Measurements from ENCODE around the gene MMP7.

MMP7 gene

DNA sequence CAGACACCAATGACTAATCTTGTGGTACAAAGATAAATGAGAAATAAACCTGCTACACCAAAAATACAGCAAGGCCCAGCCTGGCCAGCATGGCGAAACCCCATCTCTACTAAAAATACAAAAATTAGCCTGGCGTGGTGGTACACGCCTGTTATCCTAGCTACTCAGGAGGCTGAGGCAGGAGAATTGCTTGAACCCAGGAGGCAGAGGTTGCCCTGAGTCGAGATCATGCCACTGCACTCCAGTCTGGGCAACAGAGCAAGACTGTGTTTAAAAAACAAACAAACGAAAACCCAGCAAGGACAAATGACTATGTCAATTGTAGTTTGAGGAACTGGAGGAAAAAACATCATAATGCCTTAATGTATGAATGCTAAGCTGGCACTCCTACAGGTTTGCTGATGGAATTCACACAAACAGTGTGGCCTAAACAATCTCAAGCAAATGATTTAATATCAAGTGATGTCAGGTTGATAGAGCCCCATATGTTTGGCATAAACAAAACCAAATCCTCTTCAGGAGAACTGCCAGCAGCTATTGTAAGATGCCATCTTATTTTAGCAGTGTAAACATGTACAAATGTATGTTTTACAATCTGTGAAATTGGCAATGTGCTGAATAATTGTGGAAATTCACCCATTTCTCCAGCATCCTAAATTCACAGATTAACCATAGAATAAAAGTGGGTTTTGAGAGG lies 20.0 kb downstream of the MMP7 start:
- TF ChIP-seq ZBTB7A (IDR thresholded peaks at IDR 0.05; ENCODE audit: low read depth) (no peak), TCF12 (IDR thresholded peaks at IDR 0.05; ENCODE audit: low read depth) (no peak), TAF1 (IDR thresholded peaks at IDR 0.05; ENCODE audit: low read depth) (no peak), EGR1 (IDR thresholded peaks at IDR 0.05) (no peak), CREB1 (IDR thresholded peaks at IDR 0.05; ENCODE audit: low read depth) (no peak)

DNA sequence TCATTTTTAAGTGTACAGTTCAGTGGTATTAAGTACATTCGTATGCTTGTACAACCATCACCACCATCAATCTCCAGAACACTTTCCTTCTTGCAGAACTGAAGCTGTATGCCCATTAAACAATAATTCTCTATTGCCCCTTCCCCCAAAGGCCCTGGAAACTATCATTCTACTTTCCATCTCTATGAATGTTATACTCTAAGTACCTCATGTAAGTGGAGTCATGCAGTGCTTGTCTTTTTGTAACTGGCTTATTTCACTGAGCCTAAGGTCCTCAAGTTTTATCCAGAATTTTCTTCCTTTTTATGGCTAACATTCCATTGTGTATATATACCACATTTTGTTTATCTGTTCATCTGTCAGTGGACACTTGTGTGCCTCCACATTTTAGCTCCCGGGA lies 29.7 kb downstream of the MMP7 start:
- TF ChIP-seq YY1 (IDR thresholded peaks at IDR 0.05; ENCODE audit: low read depth) (no peak), TAF1 (IDR thresholded peaks at IDR 0.05; ENCODE audit: low read depth) (no peak), ZBTB7A (IDR thresholded peaks at IDR 0.05; ENCODE audit: low read depth) (no peak), EGR1 (IDR thresholded peaks at IDR 0.05) (no peak), RAD21 (IDR thresholded peaks at IDR 0.05; ENCODE audit: low read depth) (no peak), TEAD4 (IDR thresholded peaks at IDR 0.05) (no peak), FOXM1 (IDR thresholded peaks at IDR 0.05; ENCODE audit: borderline replicate concordance, low read depth) (no peak), NFIC (IDR thresholded peaks at IDR 0.05) (no peak), EP300 (IDR thresholded peaks at IDR 0.05; ENCODE audit: borderline replicate concordance) (no peak), TCF12 (IDR thresholded peaks at IDR 0.05; ENCODE audit: low read depth) (no peak)
- TF ChIP-seq, protein P1, sequence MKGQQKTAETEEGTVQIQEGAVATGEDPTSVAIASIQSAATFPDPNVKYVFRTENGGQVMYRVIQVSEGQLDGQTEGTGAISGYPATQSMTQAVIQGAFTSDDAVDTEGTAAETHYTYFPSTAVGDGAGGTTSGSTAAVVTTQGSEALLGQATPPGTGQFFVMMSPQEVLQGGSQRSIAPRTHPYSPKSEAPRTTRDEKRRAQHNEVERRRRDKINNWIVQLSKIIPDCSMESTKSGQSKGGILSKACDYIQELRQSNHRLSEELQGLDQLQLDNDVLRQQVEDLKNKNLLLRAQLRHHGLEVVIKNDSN (IDR thresholded peaks at IDR 0.05), result no peak
- TF ChIP-seq, protein P2, sequence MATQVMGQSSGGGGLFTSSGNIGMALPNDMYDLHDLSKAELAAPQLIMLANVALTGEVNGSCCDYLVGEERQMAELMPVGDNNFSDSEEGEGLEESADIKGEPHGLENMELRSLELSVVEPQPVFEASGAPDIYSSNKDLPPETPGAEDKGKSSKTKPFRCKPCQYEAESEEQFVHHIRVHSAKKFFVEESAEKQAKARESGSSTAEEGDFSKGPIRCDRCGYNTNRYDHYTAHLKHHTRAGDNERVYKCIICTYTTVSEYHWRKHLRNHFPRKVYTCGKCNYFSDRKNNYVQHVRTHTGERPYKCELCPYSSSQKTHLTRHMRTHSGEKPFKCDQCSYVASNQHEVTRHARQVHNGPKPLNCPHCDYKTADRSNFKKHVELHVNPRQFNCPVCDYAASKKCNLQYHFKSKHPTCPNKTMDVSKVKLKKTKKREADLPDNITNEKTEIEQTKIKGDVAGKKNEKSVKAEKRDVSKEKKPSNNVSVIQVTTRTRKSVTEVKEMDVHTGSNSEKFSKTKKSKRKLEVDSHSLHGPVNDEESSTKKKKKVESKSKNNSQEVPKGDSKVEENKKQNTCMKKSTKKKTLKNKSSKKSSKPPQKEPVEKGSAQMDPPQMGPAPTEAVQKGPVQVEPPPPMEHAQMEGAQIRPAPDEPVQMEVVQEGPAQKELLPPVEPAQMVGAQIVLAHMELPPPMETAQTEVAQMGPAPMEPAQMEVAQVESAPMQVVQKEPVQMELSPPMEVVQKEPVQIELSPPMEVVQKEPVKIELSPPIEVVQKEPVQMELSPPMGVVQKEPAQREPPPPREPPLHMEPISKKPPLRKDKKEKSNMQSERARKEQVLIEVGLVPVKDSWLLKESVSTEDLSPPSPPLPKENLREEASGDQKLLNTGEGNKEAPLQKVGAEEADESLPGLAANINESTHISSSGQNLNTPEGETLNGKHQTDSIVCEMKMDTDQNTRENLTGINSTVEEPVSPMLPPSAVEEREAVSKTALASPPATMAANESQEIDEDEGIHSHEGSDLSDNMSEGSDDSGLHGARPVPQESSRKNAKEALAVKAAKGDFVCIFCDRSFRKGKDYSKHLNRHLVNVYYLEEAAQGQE (IDR thresholded peaks at IDR 0.05; ENCODE audit: low read depth), result no peak

DNA sequence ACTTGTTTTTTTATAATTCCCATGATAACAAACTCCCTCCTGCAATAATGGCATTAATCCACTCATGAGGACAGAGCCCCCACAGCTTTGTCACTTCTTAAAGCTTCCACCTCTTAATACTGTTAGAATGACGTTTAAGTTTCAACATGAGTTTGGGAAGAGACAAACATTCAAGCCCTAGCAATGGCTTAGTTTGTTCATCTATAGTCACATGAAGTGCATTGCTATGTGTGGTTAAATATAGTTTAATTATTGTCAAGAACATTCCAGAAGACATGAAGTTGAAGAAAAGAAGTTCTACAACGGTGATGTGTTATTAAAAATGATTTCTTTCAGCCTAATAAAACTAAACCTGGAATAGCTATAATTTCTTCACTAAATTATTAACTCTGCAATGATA lies 30.6 kb downstream of the MMP7 start:
- TF ChIP-seq, protein P1 (IDR thresholded peaks at IDR 0.05), result no peak
- TF ChIP-seq EGR1 (IDR thresholded peaks at IDR 0.05) (no peak), ZBTB7A (IDR thresholded peaks at IDR 0.05; ENCODE audit: low read depth) (no peak), FOXM1 (IDR thresholded peaks at IDR 0.05; ENCODE audit: borderline replicate concordance, low read depth) (no peak), CREB1 (IDR thresholded peaks at IDR 0.05; ENCODE audit: low read depth) (no peak), NFIC (IDR thresholded peaks at IDR 0.05) (no peak), YY1 (IDR thresholded peaks at IDR 0.05; ENCODE audit: low read depth) (no peak), EP300 (IDR thresholded peaks at IDR 0.05; ENCODE audit: borderline replicate concordance) (no peak), TAF1 (IDR thresholded peaks at IDR 0.05; ENCODE audit: low read depth) (no peak), TCF12 (IDR thresholded peaks at IDR 0.05; ENCODE audit: low read depth) (no peak), TEAD4 (IDR thresholded peaks at IDR 0.05) (no peak), CEBPB (IDR thresholded peaks at IDR 0.05) (no peak)
- TF ChIP-seq, protein P2 (IDR thresholded peaks at IDR 0.05; ENCODE audit: low read depth), result no peak

DNA sequence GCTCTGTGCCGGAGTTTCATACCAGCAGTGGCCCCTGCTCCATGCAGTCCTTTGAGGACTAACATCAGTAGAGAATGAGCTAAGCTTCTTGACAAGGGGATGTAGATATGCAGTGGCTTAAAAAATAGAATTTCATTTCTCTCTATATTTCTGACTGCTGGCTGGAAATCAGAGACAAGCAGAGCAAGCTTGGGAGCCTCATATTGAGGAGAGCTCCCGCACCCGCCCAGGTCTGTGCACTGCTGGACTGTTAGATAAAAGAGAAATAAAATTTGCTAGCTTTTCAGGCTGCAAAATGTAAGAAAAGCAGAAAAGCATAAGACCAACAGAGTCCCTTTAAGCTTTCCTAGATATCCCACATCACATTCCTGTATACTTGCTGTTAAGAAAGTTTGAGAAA lies 31.4 kb downstream of the MMP7 start:
- no peak for TF ChIP-seq ZBTB7A (IDR thresholded peaks at IDR 0.05; ENCODE audit: low read depth)
- TF ChIP-seq CREB1 (IDR thresholded peaks at IDR 0.05; ENCODE audit: low read depth), result no peak
- no peak for TF ChIP-seq CEBPB (IDR thresholded peaks at IDR 0.05)
- TF ChIP-seq NFIC (IDR thresholded peaks at IDR 0.05), result no peak
- TF ChIP-seq, protein P3, sequence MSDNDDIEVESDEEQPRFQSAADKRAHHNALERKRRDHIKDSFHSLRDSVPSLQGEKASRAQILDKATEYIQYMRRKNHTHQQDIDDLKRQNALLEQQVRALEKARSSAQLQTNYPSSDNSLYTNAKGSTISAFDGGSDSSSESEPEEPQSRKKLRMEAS (IDR thresholded peaks at IDR 0.05), result no peak
- no peak for TF ChIP-seq TAF1 (IDR thresholded peaks at IDR 0.05; ENCODE audit: low read depth)
- TF ChIP-seq, protein P1 (IDR thresholded peaks at IDR 0.05), result no peak
- no peak for TF ChIP-seq YY1 (IDR thresholded peaks at IDR 0.05; ENCODE audit: low read depth)
- no peak for TF ChIP-seq TEAD4 (IDR thresholded peaks at IDR 0.05)
- no peak for TF ChIP-seq EGR1 (IDR thresholded peaks at IDR 0.05)
- TF ChIP-seq RAD21 (IDR thresholded peaks at IDR 0.05; ENCODE audit: low read depth), result no peak

DNA sequence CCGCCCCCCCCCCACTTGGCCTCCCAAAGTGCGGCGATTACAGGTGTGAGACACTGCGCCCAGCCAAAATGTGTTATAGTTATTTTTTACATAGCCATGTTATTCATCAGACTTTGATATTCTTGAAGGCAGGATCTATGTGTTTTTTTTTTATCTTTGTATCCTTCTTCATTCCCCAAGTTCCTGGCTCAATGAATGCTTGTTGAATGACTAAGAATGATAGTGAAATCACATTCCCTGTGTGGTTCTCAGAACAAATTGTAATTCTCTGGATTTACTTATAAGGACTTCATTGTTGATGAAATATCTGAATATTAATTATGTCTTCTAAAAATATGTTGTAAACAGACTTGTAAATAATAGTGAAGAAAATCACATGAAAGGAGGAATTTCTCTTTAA lies 33.5 kb downstream of the MMP7 start:
- TF ChIP-seq EGR1 (IDR thresholded peaks at IDR 0.05) (no peak), FOXM1 (IDR thresholded peaks at IDR 0.05; ENCODE audit: borderline replicate concordance, low read depth) (no peak), TCF12 (IDR thresholded peaks at IDR 0.05; ENCODE audit: low read depth) (no peak), ZBTB7A (IDR thresholded peaks at IDR 0.05; ENCODE audit: low read depth) (no peak), NFIC (IDR thresholded peaks at IDR 0.05) (no peak), TAF1 (IDR thresholded peaks at IDR 0.05; ENCODE audit: low read depth) (no peak)

All from Ishikawa (cell line).